BE2C (cell line): ENCODE data around the gene ANO2.

Experiments used
- DNase-seq: peaks from one replicate; pipeline ENCODE4 v3.0.0-alpha.2; 2020
- H3K27me3 ChIP-seq: fragments of 250-450 bp; sonication (Bioruptor Pico); 2 replicates; pipeline ENCODE4 v1.5.1; 2020; ENCODE audit warnings: mild to moderate bottlenecking
- H3K36me3 ChIP-seq: fragments of 250-450 bp; sonication (Bioruptor Pico); 2 replicates; pipeline ENCODE4 v1.5.1; 2020; ENCODE audit warnings: mild to moderate bottlenecking
- H3K4me1 ChIP-seq: fragments of 250-450 bp; sonication (Bioruptor Pico); 2 replicates; pipeline ENCODE4 v1.5.1; 2020
- H3K4me3 ChIP-seq: 2 replicates; pipeline ENCODE4 v1.5.1; 2011; ENCODE audit warnings: low read depth, low read length
- H3K9me3 ChIP-seq: fragments of 250-450 bp; sonication (Bioruptor Pico); 2 replicates; pipeline ENCODE4 v1.5.1; 2020
- TF ChIP-seq, protein P1 (sequence below): IDR thresholded peaks from 2 replicates; pipeline ENCODE4 v1.5.1; 2012; ENCODE audit warnings: mild to moderate bottlenecking, low read depth, low read length

Gene ANO2

GRCh38 chr12:5562581-5562980 is 382.5 kb downstream of the ANO2 start:
- no peaks in the 10 kb centered on the region for H3K9me3 ChIP-seq
- H3K4me1 ChIP-seq, result no peaks in the 10 kb centered on the region
- no peak for DNase-seq
- no peak overlapping the region for H3K4me3 ChIP-seq
- no peaks in the 10 kb centered on the region for H3K36me3 ChIP-seq
- TF ChIP-seq, protein P1, sequence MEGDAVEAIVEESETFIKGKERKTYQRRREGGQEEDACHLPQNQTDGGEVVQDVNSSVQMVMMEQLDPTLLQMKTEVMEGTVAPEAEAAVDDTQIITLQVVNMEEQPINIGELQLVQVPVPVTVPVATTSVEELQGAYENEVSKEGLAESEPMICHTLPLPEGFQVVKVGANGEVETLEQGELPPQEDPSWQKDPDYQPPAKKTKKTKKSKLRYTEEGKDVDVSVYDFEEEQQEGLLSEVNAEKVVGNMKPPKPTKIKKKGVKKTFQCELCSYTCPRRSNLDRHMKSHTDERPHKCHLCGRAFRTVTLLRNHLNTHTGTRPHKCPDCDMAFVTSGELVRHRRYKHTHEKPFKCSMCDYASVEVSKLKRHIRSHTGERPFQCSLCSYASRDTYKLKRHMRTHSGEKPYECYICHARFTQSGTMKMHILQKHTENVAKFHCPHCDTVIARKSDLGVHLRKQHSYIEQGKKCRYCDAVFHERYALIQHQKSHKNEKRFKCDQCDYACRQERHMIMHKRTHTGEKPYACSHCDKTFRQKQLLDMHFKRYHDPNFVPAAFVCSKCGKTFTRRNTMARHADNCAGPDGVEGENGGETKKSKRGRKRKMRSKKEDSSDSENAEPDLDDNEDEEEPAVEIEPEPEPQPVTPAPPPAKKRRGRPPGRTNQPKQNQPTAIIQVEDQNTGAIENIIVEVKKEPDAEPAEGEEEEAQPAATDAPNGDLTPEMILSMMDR, result no peak
- peaks cover 14% of the 10 kb centered on the region for H3K27me3 ChIP-seq

DNA sequence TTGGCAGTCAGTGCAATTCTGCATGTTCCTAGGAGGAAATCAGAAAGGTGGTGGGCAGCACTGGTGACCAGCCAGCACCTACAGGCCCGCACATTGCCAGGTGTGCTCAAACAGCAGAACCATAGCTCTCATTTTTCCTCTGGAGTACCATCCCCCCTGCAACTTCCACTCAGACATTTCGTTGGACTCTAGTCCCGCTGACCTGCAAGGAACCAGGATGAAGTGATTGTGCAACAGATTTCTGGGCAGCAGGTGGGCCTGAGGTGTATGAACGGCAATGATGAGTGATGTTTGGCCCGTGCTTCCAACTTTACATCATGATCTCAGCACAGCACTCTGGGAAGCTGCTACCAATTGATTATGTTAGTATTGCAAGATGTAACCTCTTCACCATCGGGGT is 383.2 kb downstream of the ANO2 start:
- Histone ChIP-seq H3K9me3 (no peaks in the 10 kb centered on the region), H3K36me3 (no peaks in the 10 kb centered on the region), H3K27me3 (peaks cover 7% of the 10 kb centered on the region), H3K4me1 (no peaks in the 10 kb centered on the region), H3K4me3 (no peak overlapping the region)
- DNase-seq, result no peak
- TF ChIP-seq, protein P1, result no peak

DNA sequence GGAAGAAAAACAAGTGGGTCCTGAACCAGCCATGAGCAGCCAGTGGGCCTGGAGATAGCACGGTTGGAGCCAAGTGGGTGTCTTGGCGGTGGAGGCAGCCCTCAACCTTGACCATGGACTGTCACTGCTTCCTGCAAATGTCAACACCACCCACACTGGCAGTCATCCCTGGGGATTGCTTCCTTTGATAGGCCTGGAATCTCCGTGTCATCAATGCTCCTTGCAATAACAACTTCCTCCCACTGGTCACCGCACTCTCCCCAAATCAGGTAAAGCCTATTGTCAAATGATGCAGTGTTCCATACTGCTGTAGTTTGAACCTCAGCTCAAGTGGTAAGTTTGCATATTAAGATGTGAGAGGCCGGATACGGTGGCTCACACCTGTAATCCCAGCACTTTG is 384.0 kb downstream of the ANO2 start:
- peaks cover 3% of the 10 kb centered on the region; the same call in 1 of the 2 replicates for H3K27me3 ChIP-seq
- DNase-seq, result no peak
- H3K4me1 ChIP-seq, result no peaks in the 10 kb centered on the region
- H3K36me3 ChIP-seq, result no peaks in the 10 kb centered on the region
- H3K9me3 ChIP-seq, result no peaks in the 10 kb centered on the region
- TF ChIP-seq, protein P1, result no peak
- H3K4me3 ChIP-seq, result no peak overlapping the region

- Histone ChIP-seq H3K36me3 (no peaks in the 10 kb centered on the region), H3K27me3 (peaks cover 3% of the 10 kb centered on the region; the same call in 1 of the 2 replicates), H3K9me3 (no peaks in the 10 kb centered on the region), H3K4me1 (no peaks in the 10 kb centered on the region), H3K4me3 (no peak overlapping the region)
- TF ChIP-seq, protein P1, result no peak
- no peak for DNase-seq
These were observed 384.8 kb downstream of the ANO2 start for GRCh38 chr12:5560265-5560664.

DNA sequence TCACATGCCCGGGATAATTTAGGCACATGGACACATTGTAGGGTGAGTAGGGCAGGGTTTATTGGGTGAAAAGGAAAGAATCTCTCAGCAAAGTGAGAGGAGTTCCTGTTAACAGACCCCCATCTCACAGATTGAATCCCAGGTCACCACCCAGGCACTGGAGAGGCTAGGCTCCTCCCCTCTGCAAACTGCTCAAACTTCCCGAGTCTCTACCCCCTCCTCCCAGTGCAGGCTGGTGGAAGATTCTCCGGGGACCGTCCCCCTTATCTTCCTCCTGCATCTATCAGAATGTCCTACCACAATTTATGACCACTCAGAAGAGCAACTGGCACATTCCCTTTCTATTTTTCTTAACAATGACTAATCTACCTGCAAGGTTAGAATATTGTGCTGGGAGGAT is 387.2 kb downstream of the ANO2 start:
- DNase-seq, result no peak
- Histone ChIP-seq H3K9me3 (no peaks in the 10 kb centered on the region), H3K36me3 (no peaks in the 10 kb centered on the region), H3K4me3 (no peak overlapping the region), H3K27me3 (peaks cover 3% of the 10 kb centered on the region; the same call in 1 of the 2 replicates), H3K4me1 (no peaks in the 10 kb centered on the region)
- TF ChIP-seq, protein P1, result no peak

GRCh38 chr12:5556946-5557673 is 387.9 kb downstream of the ANO2 start:
- Histone ChIP-seq H3K36me3 (no peaks in the 10 kb centered on the region), H3K4me1 (no peaks in the 10 kb centered on the region), H3K4me3 (no peak overlapping the region), H3K9me3 (no peaks in the 10 kb centered on the region), H3K27me3 (peaks cover 3% of the 10 kb centered on the region; the same call in 1 of the 2 replicates)
- TF ChIP-seq, protein P1, result no peak
- DNase-seq, result no peak
